Memory B cell (primary cell): ENCODE data around the gene TMEM63C.

Source experiments
- ATAC-seq: fragments of 150-1000 bp; cut with Tn5 transposase; 2 replicates; pipeline ENCODE4 v1.10.0; 2021; ENCODE audit warnings: low read depth, mild to moderate bottlenecking, moderate library complexity
- DNase-seq, 2 donors: peaks; one replicate each; pipeline ENCODE4 v3.0.0; 2022; ENCODE audit warnings: low spot score in 2 of 2
- H3K27ac Mint-ChIP-seq: one replicate; pipeline ENCODE4 v1.8.0; 2022; ENCODE audit warnings: mild to moderate bottlenecking, moderate library complexity, mixed read lengths
- H3K27me3 Mint-ChIP-seq: one replicate; pipeline ENCODE4 v1.8.0; 2022; ENCODE audit warnings: mixed read lengths
- H3K36me3 Mint-ChIP-seq: one replicate; pipeline ENCODE4 v1.8.0; 2022; ENCODE audit warnings: mild to moderate bottlenecking, mixed read lengths
- H3K4me1 Mint-ChIP-seq: one replicate; pipeline ENCODE4 v1.8.0; 2022; ENCODE audit warnings: mixed read lengths
- H3K4me3 Mint-ChIP-seq: one replicate; pipeline ENCODE4 v1.8.0; 2022; ENCODE audit warnings: mild to moderate bottlenecking, moderate library complexity, mixed read lengths
- H3K9me3 Mint-ChIP-seq: one replicate; pipeline ENCODE4 v1.8.0; 2022; ENCODE audit warnings: mixed read lengths

The TMEM63C gene

GRCh38 chr14:77238356-77238755, 56.8 kb downstream of the TMEM63C start:
- no peak overlapping the region for H3K4me3 Mint-ChIP-seq
- no peaks in the 10 kb centered on the region for H3K27me3 Mint-ChIP-seq
- no peaks in the 10 kb centered on the region for H3K9me3 Mint-ChIP-seq
- H3K27ac Mint-ChIP-seq, result no peak overlapping the region
- no peak for DNase-seq
- peaks cover 18% of the 10 kb centered on the region for H3K4me1 Mint-ChIP-seq
- no peak for ATAC-seq
- H3K36me3 Mint-ChIP-seq, result no peaks in the 10 kb centered on the region

GRCh38 chr14:77238996-77239395, 57.4 kb downstream of the TMEM63C start:
- ATAC-seq, result no peak
- Mint-ChIP-seq H3K36me3 (no peaks in the 10 kb centered on the region), H3K4me1 (peaks cover 24% of the 10 kb centered on the region), H3K27me3 (no peaks in the 10 kb centered on the region), H3K9me3 (no peaks in the 10 kb centered on the region), H3K27ac (no peak overlapping the region), H3K4me3 (no peak overlapping the region)
- DNase-seq, result no peak

- Mint-ChIP-seq H3K4me1 (peaks cover 28% of the 10 kb centered on the region), H3K36me3 (no peaks in the 10 kb centered on the region), H3K4me3 (no peak overlapping the region), H3K9me3 (no peaks in the 10 kb centered on the region), H3K27me3 (no peaks in the 10 kb centered on the region), H3K27ac (no peak overlapping the region)
- DNase-seq, result no peak
- ATAC-seq, result no peak
These were observed 57.8 kb downstream of the TMEM63C start for GRCh38 chr14:77239412-77239811.

- Mint-ChIP-seq H3K27me3 (no peaks in the 10 kb centered on the region), H3K27ac (no peak overlapping the region), H3K9me3 (no peaks in the 10 kb centered on the region), H3K4me1 (peaks cover 30% of the 10 kb centered on the region), H3K36me3 (no peaks in the 10 kb centered on the region), H3K4me3 (no peak overlapping the region)
- ATAC-seq (no peak), DNase-seq (no peak)
These were observed 58.8 kb downstream of the TMEM63C start for GRCh38 chr14:77240336-77240915.

- Mint-ChIP-seq H3K4me1 (peaks cover 28% of the 10 kb centered on the region), H3K4me3 (no peak overlapping the region)
These were observed 60.4 kb downstream of the TMEM63C start for GRCh38 chr14:77241955-77242354.

GRCh38 chr14:77242752-77243151, 61.2 kb downstream of the TMEM63C start:
- Mint-ChIP-seq H3K36me3 (no peaks in the 10 kb centered on the region), H3K9me3 (no peaks in the 10 kb centered on the region), H3K27me3 (no peaks in the 10 kb centered on the region), H3K4me1 (peaks cover 25% of the 10 kb centered on the region), H3K27ac (peak overlapping the region; percentile 54), H3K4me3 (peak overlapping the region; percentile 35)
- peak; percentile 53 for ATAC-seq
- DNase-seq, result peak; percentile 21 to 28

More at GRCh38 chr14:77241955-77242354, 60.4 kb downstream of the TMEM63C start:
- Mint-ChIP-seq H3K9me3 (no peaks in the 10 kb centered on the region), H3K36me3 (no peaks in the 10 kb centered on the region), H3K27ac (peak overlapping the region; percentile 54), H3K27me3 (no peaks in the 10 kb centered on the region)
- ATAC-seq (no peak), DNase-seq (no peak)

- Mint-ChIP-seq H3K36me3 (no peaks in the 10 kb centered on the region), H3K9me3 (no peaks in the 10 kb centered on the region), H3K27ac (peak overlapping the region; percentile 73), H3K4me1 (peaks cover 25% of the 10 kb centered on the region), H3K4me3 (peak overlapping the region; percentile 17), H3K27me3 (no peaks in the 10 kb centered on the region)
- DNase-seq, result peak; percentile 47 to 64
- peak; percentile 87 for ATAC-seq
These were observed 62.3 kb downstream of the TMEM63C start for GRCh38 chr14:77243853-77244252.

- ATAC-seq, result no peak
These were observed 64.2 kb downstream of the TMEM63C start for GRCh38 chr14:77245820-77246219.

GRCh38 chr14:77246784-77247183, 65.2 kb downstream of the TMEM63C start:
- H3K4me3 Mint-ChIP-seq, result no peak overlapping the region
- DNase-seq, result no peak
- H3K36me3 Mint-ChIP-seq, result no peaks in the 10 kb centered on the region
- H3K27ac Mint-ChIP-seq, result no peak overlapping the region
- H3K4me1 Mint-ChIP-seq, result peaks cover 25% of the 10 kb centered on the region
- no peaks in the 10 kb centered on the region for H3K9me3 Mint-ChIP-seq
- no peaks in the 10 kb centered on the region for H3K27me3 Mint-ChIP-seq
- ATAC-seq, result no peak

More at GRCh38 chr14:77245820-77246219, 64.2 kb downstream of the TMEM63C start:
- peaks cover 25% of the 10 kb centered on the region for H3K4me1 Mint-ChIP-seq
- H3K27me3 Mint-ChIP-seq, result no peaks in the 10 kb centered on the region
- no peak overlapping the region for H3K27ac Mint-ChIP-seq
- no peaks in the 10 kb centered on the region for H3K36me3 Mint-ChIP-seq
- no peaks in the 10 kb centered on the region for H3K9me3 Mint-ChIP-seq
- no peak overlapping the region for H3K4me3 Mint-ChIP-seq
- no peak for DNase-seq

GRCh38 chr14:77248666-77249065, 67.1 kb downstream of the TMEM63C start:
- DNase-seq (no peak), ATAC-seq (no peak)
- H3K27me3 Mint-ChIP-seq, result no peaks in the 10 kb centered on the region

GRCh38 chr14:77249286-77249685, 67.7 kb downstream of the TMEM63C start:
- Mint-ChIP-seq H3K4me1 (peaks cover 3% of the 10 kb centered on the region), H3K36me3 (no peaks in the 10 kb centered on the region), H3K9me3 (no peaks in the 10 kb centered on the region), H3K4me3 (no peak overlapping the region), H3K27me3 (no peaks in the 10 kb centered on the region), H3K27ac (no peak overlapping the region)
- ATAC-seq (no peak), DNase-seq (no peak)

More at GRCh38 chr14:77248666-77249065, 67.1 kb downstream of the TMEM63C start:
- Mint-ChIP-seq H3K27ac (no peak overlapping the region), H3K4me1 (peaks cover 10% of the 10 kb centered on the region), H3K4me3 (no peak overlapping the region), H3K36me3 (no peaks in the 10 kb centered on the region), H3K9me3 (no peaks in the 10 kb centered on the region)

GRCh38 chr14:77250927-77251326, 69.3 kb downstream of the TMEM63C start:
- no peak for DNase-seq
- no peak for ATAC-seq
- H3K27me3 Mint-ChIP-seq, result peaks cover 1% of the 10 kb centered on the region

GRCh38 chr14:77251870-77252269, 70.3 kb downstream of the TMEM63C start:
- Mint-ChIP-seq H3K36me3 (no peaks in the 10 kb centered on the region), H3K4me1 (no peaks in the 10 kb centered on the region), H3K9me3 (no peaks in the 10 kb centered on the region), H3K27me3 (peaks cover 4% of the 10 kb centered on the region), H3K4me3 (no peak overlapping the region), H3K27ac (no peak overlapping the region)
- ATAC-seq, result no peak
- DNase-seq, result no peak

More at GRCh38 chr14:77250927-77251326, 69.3 kb downstream of the TMEM63C start:
- no peaks in the 10 kb centered on the region for H3K9me3 Mint-ChIP-seq
- H3K4me1 Mint-ChIP-seq, result no peaks in the 10 kb centered on the region
- H3K4me3 Mint-ChIP-seq, result no peak overlapping the region
- no peaks in the 10 kb centered on the region for H3K36me3 Mint-ChIP-seq
- no peak overlapping the region for H3K27ac Mint-ChIP-seq

GRCh38 chr14:77253333-77254190, 72.0 kb downstream of the TMEM63C start:
- ATAC-seq, result no peak
- H3K27me3 Mint-ChIP-seq, result peaks cover 4% of the 10 kb centered on the region
- no peak for DNase-seq
- no peaks in the 10 kb centered on the region for H3K4me1 Mint-ChIP-seq
- H3K36me3 Mint-ChIP-seq, result no peaks in the 10 kb centered on the region
- H3K9me3 Mint-ChIP-seq, result no peaks in the 10 kb centered on the region
- no peak overlapping the region for H3K27ac Mint-ChIP-seq
- no peak overlapping the region for H3K4me3 Mint-ChIP-seq
